H1 (cell line): ENCODE data around the gene AGAP1. TPM values are rescaled to one million over a fixed set of nuclear protein-coding genes. Genes with fewer than 3 reads are reported as not detected.

Experiments used
- ATF2 ChIP-seq: IDR thresholded peaks from 2 replicates; pipeline ENCODE4 v1.6.1; 2012; ENCODE audit warnings: low read length, inconsistent platforms
- HDAC2 ChIP-seq, 2 experiments: fragments of 300-600 bp in 1 of 2; sonication (generic) in 1 of 2; IDR thresholded peaks; 2 replicates each; pipeline ENCODE4 v1.6.1; 2011 to 2012; ENCODE audit warnings: low read depth in 2 of 2, low read length in 2 of 2, mild to moderate bottlenecking in 2 of 2, moderate library complexity in 2 of 2, borderline replicate concordance in 1 of 2, inconsistent platforms in 1 of 2
- JUN ChIP-seq: IDR thresholded peaks from 2 replicates; pipeline ENCODE4 v1.6.1; 2011; ENCODE audit warnings: low read depth, mild to moderate bottlenecking, improper control_type of control experiment, low read length
- POLR2AphosphoS5 ChIP-seq: IDR thresholded peaks from 2 replicates; pipeline ENCODE4 v1.6.1; 2011; ENCODE audit warnings: low read depth, low read length
- polyA plus RNA-seq, 7 experiments: library from polyadenylated mRNA; depleted of rRNA in 3 of 7; stranded (reverse) in 5 of 7; unstranded in 2 of 7; fragments of >200 nt in 5 of 7; fragments of 200-250 nt in 2 of 7; gene quantifications; 1 replicate in 5 of 7; 2 replicates in 1 of 7; 4 replicates in 1 of 7; pipeline versions ENCODE4 v1.2.1 to v1.2.3, GENCODE V29; 2011 to 2013; ENCODE audit warnings: missing spikeins in 2 of 7, mixed read lengths in 2 of 7
- total RNA-seq: library from RNA; stranded (reverse); fragmentation: NEBNext Ultra II Directional; extraction: Animal tissue kit (Norgen Biotek cat#: 25700); gene quantifications from 2 replicates; pipeline ENCODE4 v1.2.1, GENCODE V29; 2021

AGAP1 gene
- total and polyA plus RNA-seq, 2 of the 8 experiments (the other 6 are each of a cell fraction or from before 2014, with no cell fraction given) = 18.1 to 39.4 TPM

GRCh38 chr2:235637896-235638295 lies 144.1 kb downstream of the AGAP1 start (continued):
- TF ChIP-seq HDAC2 (IDR thresholded peaks at IDR 0.05; ENCODE audit: borderline replicate concordance in 1 of 2, low read depth in 2 of 2, low read length in 2 of 2) = no peak
- no peak for TF ChIP-seq JUN
- TF ChIP-seq POLR2AphosphoS5 = no peak
- TF ChIP-seq ATF2 = no peak
- TF ChIP-seq, all 59 proteins: peak for 0
